Measurements from ENCODE around the gene DNAH1. TPM values are rescaled to one million over a fixed set of nuclear protein-coding genes. Genes with fewer than 3 reads are reported as not detected.

Gene DNAH1
- total and polyA plus RNA-seq, 2 donors (not counting 1 experiment from before 2014, with no cell fraction given), result 47.2 to 59.2 TPM

DNA sequence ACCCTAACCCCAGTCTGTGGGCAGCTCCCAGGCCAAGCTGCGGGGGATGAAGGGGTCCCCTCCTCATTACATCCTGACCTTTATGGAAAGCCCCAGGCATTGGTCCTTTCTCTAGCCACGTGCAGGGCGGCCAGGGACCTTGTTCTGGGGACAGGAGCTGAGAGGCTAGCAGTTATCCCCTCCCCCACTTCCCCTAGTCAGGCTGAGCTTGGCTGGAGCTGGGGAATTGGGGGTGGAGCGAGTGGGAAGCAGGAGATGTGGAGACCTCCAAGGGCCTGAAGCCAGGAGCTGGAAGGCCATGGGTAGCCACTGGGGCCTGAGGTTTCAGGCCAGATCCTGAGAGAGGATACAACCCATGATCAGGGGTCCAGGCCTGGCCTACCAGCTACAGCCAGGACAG, 45.8 kb downstream of the DNAH1 start:
- POLR2A ChIA-PET, result no interaction called here
- H3K79me2 ChIP-seq (ENCODE audit: control insufficient read depth, insufficient read depth, low read length), result no peaks in the 10 kb centered on the region
- Mint-ChIP-seq H3K27me3 (no peaks in the 10 kb centered on the region), H3K4me1 (no peaks in the 10 kb centered on the region), H3K27ac (no peak overlapping the region), H3K9me3 (ENCODE audit: insufficient read depth) (no peaks in the 10 kb centered on the region), H3K4me3 (no peak overlapping the region)
- CTCF ChIA-PET, result no interaction called here
- peaks cover 0 to 80% of the 10 kb centered on the region in 2 experiments for H3K36me3 ChIP-seq (replicated peaks in 1 of 2; ENCODE audit: control extremely low read depth in 1 of 2, control insufficient read depth in 1 of 2, extremely low read depth in 1 of 2, insufficient read depth in 2 of 2, low read length in 1 of 2)
- H3K27me3 ChIP-seq (replicated peaks in 1 of 4; ENCODE audit: control extremely low read depth in 1 of 4, control insufficient read depth in 3 of 4, insufficient read depth in 4 of 4, low read length in 3 of 4), result no peaks in the 10 kb centered on the region
- WGBS (ENCODE audit: insufficient coverage), result 100% methylated on average over 2 of the region's 4 CpGs
- no peak for DNase-seq
- no peak overlapping the region for H3K27ac ChIP-seq (ENCODE audit: low read length in 2 of 2)
- no peak overlapping the region for H3K9ac ChIP-seq (ENCODE audit: low read length)
- no peaks in the 10 kb centered on the region for H3K9me3 ChIP-seq (ENCODE audit: control extremely low read depth in 1 of 3, control insufficient read depth in 2 of 3, insufficient read depth in 1 of 3, low read length in 2 of 3)
- TF ChIP-seq EZH2 (IDR thresholded peaks at IDR 0.05; ENCODE audit: borderline replicate concordance, insufficient read depth, low read depth, low read length, poor library complexity, severe bottlenecking) (no peak), CTCF (IDR thresholded peaks at IDR 0.05) (no peak)
- no peak overlapping the region for H2AFZ ChIP-seq (ENCODE audit: insufficient read depth, low read depth, low read length, poor library complexity, severe bottlenecking)
- no peak overlapping the region for H3K4me3 ChIP-seq (ENCODE audit: control extremely low read depth in 1 of 5, extremely low read depth in 1 of 5, insufficient read depth in 1 of 5, low read depth in 2 of 5, low read length in 4 of 5)
- H3K4me2 ChIP-seq (replicated peaks; ENCODE audit: low read depth, low read length, poor library complexity, severe bottlenecking), result no peak overlapping the region
- no peak for ATAC-seq (ENCODE audit: low read depth)
- intact Hi-C loops (cut with micrococcal nuclease), result no loop called here
- no peaks in the 10 kb centered on the region for H3K4me1 ChIP-seq (ENCODE audit: control insufficient read depth in 2 of 2, insufficient read depth in 2 of 2, low read length in 2 of 2)
- no peaks in the 10 kb centered on the region for H4K20me1 ChIP-seq (ENCODE audit: control insufficient read depth, insufficient read depth, low read length, poor library complexity, severe bottlenecking)

- 98% methylated on average over 19 of the region's 19 CpGs for WGBS (ENCODE audit: insufficient coverage)
- Mint-ChIP-seq H3K4me1 (no peaks in the 10 kb centered on the region), H3K27me3 (no peaks in the 10 kb centered on the region), H3K4me3 (no peak overlapping the region), H3K27ac (no peak overlapping the region), H3K9me3 (ENCODE audit: insufficient read depth) (no peaks in the 10 kb centered on the region)
- H3K79me2 ChIP-seq (ENCODE audit: control insufficient read depth, insufficient read depth, low read length), result no peaks in the 10 kb centered on the region
- intact Hi-C loops (cut with micrococcal nuclease), result no loop called here
- no peak overlapping the region for H3K27ac ChIP-seq (ENCODE audit: low read length in 2 of 2)
- no peak overlapping the region for H3K4me3 ChIP-seq (ENCODE audit: control extremely low read depth in 1 of 5, extremely low read depth in 1 of 5, insufficient read depth in 1 of 5, low read depth in 2 of 5, low read length in 4 of 5)
- H3K4me1 ChIP-seq (ENCODE audit: control insufficient read depth in 2 of 2, insufficient read depth in 2 of 2, low read length in 2 of 2), result no peaks in the 10 kb centered on the region
- H3K4me2 ChIP-seq (replicated peaks; ENCODE audit: low read depth, low read length, poor library complexity, severe bottlenecking), result no peak overlapping the region
- no peak overlapping the region for H2AFZ ChIP-seq (ENCODE audit: insufficient read depth, low read depth, low read length, poor library complexity, severe bottlenecking)
- CTCF ChIA-PET, result no interaction called here
- H4K20me1 ChIP-seq (ENCODE audit: control insufficient read depth, insufficient read depth, low read length, poor library complexity, severe bottlenecking), result no peaks in the 10 kb centered on the region
- DNase-seq (no peak), ATAC-seq (ENCODE audit: low read depth) (no peak)
- H3K9ac ChIP-seq (ENCODE audit: low read length), result no peak overlapping the region
- no peaks in the 10 kb centered on the region for H3K27me3 ChIP-seq (replicated peaks in 1 of 4; ENCODE audit: control extremely low read depth in 1 of 4, control insufficient read depth in 3 of 4, insufficient read depth in 4 of 4, low read length in 3 of 4)
- POLR2A ChIA-PET, result no interaction called here
- peaks cover 0 to 67% of the 10 kb centered on the region in 2 experiments for H3K36me3 ChIP-seq (replicated peaks in 1 of 2; ENCODE audit: control extremely low read depth in 1 of 2, control insufficient read depth in 1 of 2, extremely low read depth in 1 of 2, insufficient read depth in 2 of 2, low read length in 1 of 2)
- no peaks in the 10 kb centered on the region for H3K9me3 ChIP-seq (ENCODE audit: control extremely low read depth in 1 of 3, control insufficient read depth in 2 of 3, insufficient read depth in 1 of 3, low read length in 2 of 3)
- TF ChIP-seq EZH2 (IDR thresholded peaks at IDR 0.05; ENCODE audit: borderline replicate concordance, insufficient read depth, low read depth, low read length, poor library complexity, severe bottlenecking) (no peak), CTCF (IDR thresholded peaks at IDR 0.05) (no peak)
Observed at GRCh38 chr3:52364322-52365035, 48.4 kb downstream of the DNAH1 start.
